Measurements from ENCODE around the gene FAM200C. TPM values are rescaled to one million over a fixed set of nuclear protein-coding genes. Genes with fewer than 3 reads are reported as not detected.

FAM200C gene
- 1 to 10 TPM; 1.8 to 2.3 TPM for total RNA-seq

GRCh38 chr5:160399402-160400353, at the start of gene FAM200C:
Gene FAM200C, minus strand, starts transcription at chr5:160400054. Its CDS starts 4,564 bp downstream, at chr5:160395490.
- Histone ChIP-seq H3K9ac (ENCODE audit: low read depth in 2 of 2, low read length in 2 of 2) (peak within 1 kb of the TSS; percentile 71 to 83), H3K27me3 (no peaks in the 10 kb centered on the region), H3K27ac (peak within 1 kb of the TSS; percentile 83), H3K9me3 (no peaks in the 10 kb centered on the region), H3K4me1 (peaks cover 8% of the 10 kb centered on the region), H3K36me3 (peaks cover 11% of the 10 kb centered on the region), H3K4me3 (peak within 1 kb of the TSS; percentile 50)
- intact Hi-C loops (cut with DNase I): no loop called here
- peak; percentile 93 for DNase-seq
- no peak for TF ChIP-seq CTCF (IDR thresholded peaks at IDR 0.05)

DNA sequence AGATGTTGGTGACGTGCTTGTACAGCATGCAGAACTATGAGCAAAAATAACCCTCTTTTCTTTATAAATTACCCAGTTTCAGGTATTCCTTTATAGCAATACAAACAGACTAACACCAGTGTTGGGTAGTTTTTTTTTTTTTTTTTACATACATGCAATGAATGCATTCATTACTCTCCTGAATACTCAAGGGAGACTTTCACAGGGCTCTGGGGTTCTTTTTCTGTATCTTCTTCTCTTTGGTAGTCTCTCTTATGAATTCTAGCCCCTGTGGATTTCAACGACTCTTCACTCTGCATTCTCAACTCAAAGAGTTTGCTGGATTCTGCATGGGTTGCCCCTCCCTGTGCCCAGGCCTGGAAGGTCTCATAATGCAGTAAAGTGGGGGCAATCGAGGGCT, 49.6 kb upstream of the FAM200C start:
- intact Hi-C loops (cut with DNase I): no loop called here
- Histone ChIP-seq H3K36me3 (no peaks in the 10 kb centered on the region), H3K27ac (no peak overlapping the region), H3K9me3 (no peaks in the 10 kb centered on the region), H3K4me1 (no peaks in the 10 kb centered on the region), H3K4me3 (no peak overlapping the region), H3K27me3 (no peaks in the 10 kb centered on the region), H3K9ac (ENCODE audit: low read depth in 2 of 2, low read length in 2 of 2) (no peak overlapping the region)
- TF ChIP-seq CTCF (IDR thresholded peaks at IDR 0.05): no peak
- no peak for DNase-seq

GRCh38 chr5:160448886-160449285, 49.0 kb upstream of the FAM200C start:
- Histone ChIP-seq H3K9ac (ENCODE audit: low read depth in 2 of 2, low read length in 2 of 2) (no peak overlapping the region), H3K36me3 (no peaks in the 10 kb centered on the region), H3K27ac (no peak overlapping the region), H3K4me3 (no peak overlapping the region), H3K9me3 (no peaks in the 10 kb centered on the region), H3K4me1 (no peaks in the 10 kb centered on the region), H3K27me3 (no peaks in the 10 kb centered on the region)
- DNase-seq: no peak
- TF ChIP-seq CTCF (IDR thresholded peaks at IDR 0.05): no peak
- intact Hi-C loops (cut with DNase I): no loop called here

DNA sequence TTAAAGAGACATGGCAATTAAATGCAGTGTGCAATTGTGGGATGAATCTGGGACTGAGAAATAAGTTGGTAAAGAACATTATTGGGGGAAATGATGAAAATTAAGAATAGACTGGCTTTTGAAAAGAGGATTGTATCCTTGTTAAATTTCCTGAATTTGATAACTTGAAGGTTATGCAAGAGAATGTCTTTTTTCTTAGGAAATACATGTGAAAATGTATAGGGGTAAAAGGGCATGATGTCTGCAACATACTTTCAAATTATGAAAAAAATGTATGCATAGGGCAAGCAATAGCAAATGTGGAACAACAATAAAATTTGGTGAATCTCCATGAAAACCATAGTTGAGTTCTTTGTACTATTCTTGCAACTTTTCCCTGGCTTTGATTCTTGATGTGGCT, 45.9 kb upstream of the FAM200C start:
- intact Hi-C loops (cut with DNase I): no loop called here
- Histone ChIP-seq H3K4me1 (no peaks in the 10 kb centered on the region), H3K27me3 (no peaks in the 10 kb centered on the region), H3K36me3 (no peaks in the 10 kb centered on the region), H3K4me3 (no peak overlapping the region), H3K27ac (no peak overlapping the region), H3K9me3 (no peaks in the 10 kb centered on the region), H3K9ac (ENCODE audit: low read depth in 2 of 2, low read length in 2 of 2) (no peak overlapping the region)
- no peak for TF ChIP-seq CTCF (IDR thresholded peaks at IDR 0.05)
- no peak for DNase-seq

- H3K9ac ChIP-seq (ENCODE audit: low read depth in 2 of 2, low read length in 2 of 2): no peak overlapping the region
- no peak for DNase-seq
- H3K27ac ChIP-seq: no peak overlapping the region
- no peaks in the 10 kb centered on the region for H3K27me3 ChIP-seq
- H3K9me3 ChIP-seq: no peaks in the 10 kb centered on the region
- no peaks in the 10 kb centered on the region for H3K4me1 ChIP-seq
- intact Hi-C loops (cut with DNase I): no loop called here
- no peak overlapping the region for H3K4me3 ChIP-seq
- TF ChIP-seq CTCF (IDR thresholded peaks at IDR 0.05): no peak
- no peaks in the 10 kb centered on the region for H3K36me3 ChIP-seq
These were observed 45.3 kb upstream of the FAM200C start for GRCh38 chr5:160445132-160445531.

All from colonic mucosa (tissue), 4 donors.